Measurements from ENCODE around the gene TSPAN11.
A peak's percentile ranks its signal among the peaks of the same experiment; 100 is the strongest.

Gene TSPAN11

GRCh38 chr12:30982413-30982812 lies 55.9 kb downstream of the TSPAN11 start:
- DNase-seq: no peak

- DNase-seq: peak; percentile 73
Observed at GRCh38 chr12:30985814-30986452, 59.4 kb downstream of the TSPAN11 start.

GRCh38 chr12:30988086-30988485 lies 61.5 kb downstream of the TSPAN11 start:
- no peak for DNase-seq

- no peak for DNase-seq
Observed at GRCh38 chr12:30988646-30989286, 62.2 kb downstream of the TSPAN11 start.

- peak; percentile 81 for DNase-seq
Observed at GRCh38 chr12:30989754-30990153, 63.2 kb downstream of the TSPAN11 start.

GRCh38 chr12:30990316-30990715 lies 63.8 kb downstream of the TSPAN11 start:
- DNase-seq: no peak

- DNase-seq: no peak
Observed at GRCh38 chr12:30990776-30991175, 64.2 kb downstream of the TSPAN11 start.

GRCh38 chr12:30991466-30991865 lies 64.9 kb downstream of the TSPAN11 start:
- DNase-seq: no peak

GRCh38 chr12:30992381-30992780 lies 65.8 kb downstream of the TSPAN11 start:
- no peak for DNase-seq

GRCh38 chr12:30993766-30994165 lies 67.2 kb downstream of the TSPAN11 start:
- no peak for DNase-seq

- no peak for DNase-seq
Observed at GRCh38 chr12:30994274-30994673, 67.7 kb downstream of the TSPAN11 start.

GRCh38 chr12:30996255-30996654 lies 69.7 kb downstream of the TSPAN11 start:
- DNase-seq: no peak

GRCh38 chr12:30996752-30997151 lies 70.2 kb downstream of the TSPAN11 start:
- DNase-seq: no peak

GRCh38 chr12:30997685-30998440 lies 71.3 kb downstream of the TSPAN11 start:
- DNase-seq: no peak

GRCh38 chr12:30999011-30999410 lies 72.5 kb downstream of the TSPAN11 start:
- no peak for DNase-seq

- peak; percentile 22 for DNase-seq
Observed at GRCh38 chr12:30999723-31000122, 73.2 kb downstream of the TSPAN11 start.

- no peak for DNase-seq
Observed at GRCh38 chr12:31000751-31001150, 74.2 kb downstream of the TSPAN11 start.

- no peak for DNase-seq
Observed at GRCh38 chr12:31001581-31002360, 75.2 kb downstream of the TSPAN11 start.

GRCh38 chr12:31002361-31002725 lies 75.8 kb downstream of the TSPAN11 start:
- DNase-seq: no peak

- no peak for DNase-seq
Observed at GRCh38 chr12:31002999-31003398, 76.5 kb downstream of the TSPAN11 start.

- DNase-seq: no peak
Observed at GRCh38 chr12:31003861-31004640, 77.5 kb downstream of the TSPAN11 start.

- DNase-seq: no peak
Observed at GRCh38 chr12:31004666-31005065, 78.1 kb downstream of the TSPAN11 start.

Data from hematopoietic multipotent progenitor cell treated with erythropoietin and hydrocortisone succinate and interleukin-3 and kit ligand, for 4 days (in vitro differentiated cells).